ENCODE results near the gene KIF3A.

Gene KIF3A

DNA sequence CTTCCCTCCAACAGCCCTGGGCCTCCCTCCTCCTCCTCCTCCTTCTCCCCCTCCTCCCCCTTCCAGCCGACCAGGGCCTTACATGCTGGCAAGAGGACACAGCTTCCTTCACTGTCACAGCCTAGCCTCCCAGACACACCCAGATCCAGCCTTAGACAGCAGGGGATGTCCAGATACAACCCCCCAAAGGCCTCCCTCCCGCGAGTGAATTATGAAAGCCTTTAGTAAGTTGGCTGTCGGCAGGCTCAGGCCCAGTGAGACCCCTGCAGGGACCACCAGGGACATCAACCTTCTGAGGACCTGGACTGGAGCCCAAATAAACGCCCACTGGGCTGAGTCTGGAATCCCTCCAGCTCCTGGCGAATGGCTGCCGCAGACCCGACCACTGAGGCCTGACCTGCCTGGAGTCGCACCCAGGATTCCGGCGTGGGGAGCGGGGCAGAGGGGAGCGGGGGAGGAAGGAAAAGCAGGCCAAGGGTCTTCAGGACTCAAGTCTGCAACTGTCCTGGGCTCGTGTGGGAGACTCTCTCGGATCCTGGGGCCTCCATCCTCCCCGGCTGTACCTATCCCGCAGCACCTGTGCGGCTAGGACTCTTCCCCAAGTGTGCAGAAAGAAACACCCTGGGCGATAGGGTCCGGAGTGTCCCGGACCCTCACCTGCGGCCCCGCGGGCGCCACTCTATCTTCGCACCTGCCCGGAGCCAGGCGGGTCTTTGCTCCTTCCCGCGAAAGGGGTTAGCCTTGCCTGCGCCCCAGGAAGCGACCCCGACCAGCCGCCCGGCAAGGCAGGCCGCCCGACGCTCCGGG, 39.0 kb upstream of the KIF3A start:
- TF ChIP-seq, protein P1, sequence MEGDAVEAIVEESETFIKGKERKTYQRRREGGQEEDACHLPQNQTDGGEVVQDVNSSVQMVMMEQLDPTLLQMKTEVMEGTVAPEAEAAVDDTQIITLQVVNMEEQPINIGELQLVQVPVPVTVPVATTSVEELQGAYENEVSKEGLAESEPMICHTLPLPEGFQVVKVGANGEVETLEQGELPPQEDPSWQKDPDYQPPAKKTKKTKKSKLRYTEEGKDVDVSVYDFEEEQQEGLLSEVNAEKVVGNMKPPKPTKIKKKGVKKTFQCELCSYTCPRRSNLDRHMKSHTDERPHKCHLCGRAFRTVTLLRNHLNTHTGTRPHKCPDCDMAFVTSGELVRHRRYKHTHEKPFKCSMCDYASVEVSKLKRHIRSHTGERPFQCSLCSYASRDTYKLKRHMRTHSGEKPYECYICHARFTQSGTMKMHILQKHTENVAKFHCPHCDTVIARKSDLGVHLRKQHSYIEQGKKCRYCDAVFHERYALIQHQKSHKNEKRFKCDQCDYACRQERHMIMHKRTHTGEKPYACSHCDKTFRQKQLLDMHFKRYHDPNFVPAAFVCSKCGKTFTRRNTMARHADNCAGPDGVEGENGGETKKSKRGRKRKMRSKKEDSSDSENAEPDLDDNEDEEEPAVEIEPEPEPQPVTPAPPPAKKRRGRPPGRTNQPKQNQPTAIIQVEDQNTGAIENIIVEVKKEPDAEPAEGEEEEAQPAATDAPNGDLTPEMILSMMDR (IDR thresholded peaks at IDR 0.05; ENCODE audit: low read depth, low read length, missing control alignments) = peak; percentile 3
- H3K4me3 ChIP-seq (ENCODE audit: low read depth, low read length) = peak overlapping the region; percentile 69
- in situ Hi-C loops (cut with HindIII; ENCODE audit: low sequenced_read_pairs) = no loop called here
- no peak for DNase-seq (ENCODE audit: low read depth)

DNA sequence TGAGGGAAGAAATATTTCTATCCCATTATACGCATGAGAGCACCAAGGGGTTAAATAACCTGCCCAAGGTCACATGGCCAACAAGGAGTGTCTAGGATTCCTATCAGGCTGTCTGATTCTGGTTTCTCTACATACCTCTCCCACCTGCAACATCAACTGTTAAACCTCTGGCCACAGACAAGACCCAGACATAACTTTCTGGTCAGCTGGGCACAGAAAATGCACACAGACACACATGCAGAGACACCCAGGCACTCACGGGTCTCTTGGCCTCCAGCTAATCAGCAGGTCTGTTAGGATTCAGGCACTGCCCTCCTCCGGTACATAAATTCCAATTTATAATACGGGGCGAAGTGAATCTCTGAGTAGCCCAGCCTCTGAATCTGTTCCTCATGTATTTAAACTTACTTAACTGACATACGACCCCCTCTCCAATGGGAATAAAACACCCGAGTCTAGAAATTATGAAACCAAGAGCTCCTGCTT, 38.2 kb upstream of the KIF3A start:
- peak overlapping the region; percentile 69 for H3K4me3 ChIP-seq (ENCODE audit: low read depth, low read length)
- in situ Hi-C loops (cut with HindIII; ENCODE audit: low sequenced_read_pairs) = no loop called here
- TF ChIP-seq, protein P1 (IDR thresholded peaks at IDR 0.05; ENCODE audit: low read depth, low read length, missing control alignments) = no peak
- DNase-seq (ENCODE audit: low read depth) = no peak

- H3K4me3 ChIP-seq (ENCODE audit: low read depth, low read length) = no peak overlapping the region
- in situ Hi-C loops (cut with HindIII; ENCODE audit: low sequenced_read_pairs) = loop anchor here (5.0 kb wide), 1 partner anchor 47 kb away; no protein-coding TSS in a partner anchor
- TF ChIP-seq, protein P1 (IDR thresholded peaks at IDR 0.05; ENCODE audit: low read depth, low read length, missing control alignments) = no peak
- DNase-seq (ENCODE audit: low read depth) = no peak
These were observed 37.5 kb upstream of the KIF3A start for GRCh38 chr5:132774896-132775295.

GRCh38 chr5:132774406-132774805, 37.1 kb upstream of the KIF3A start:
- H3K4me3 ChIP-seq (ENCODE audit: low read depth, low read length) = no peak overlapping the region
- no peak for DNase-seq (ENCODE audit: low read depth)
- in situ Hi-C loops (cut with HindIII; ENCODE audit: low sequenced_read_pairs) = loop anchor here (5.0 kb wide), 1 partner anchor 48 kb away; no protein-coding TSS in a partner anchor
- TF ChIP-seq, protein P1 (IDR thresholded peaks at IDR 0.05; ENCODE audit: low read depth, low read length, missing control alignments) = no peak

- DNase-seq (ENCODE audit: low read depth) = no peak
- TF ChIP-seq, protein P1 (IDR thresholded peaks at IDR 0.05; ENCODE audit: low read depth, low read length, missing control alignments) = no peak
- in situ Hi-C loops (cut with HindIII; ENCODE audit: low sequenced_read_pairs) = loop anchor here (5.0 kb wide), 1 partner anchor 49 kb away; no protein-coding TSS in a partner anchor
- no peak overlapping the region for H3K4me3 ChIP-seq (ENCODE audit: low read depth, low read length)
These were observed 36.4 kb upstream of the KIF3A start for GRCh38 chr5:132773601-132774355.

DNA sequence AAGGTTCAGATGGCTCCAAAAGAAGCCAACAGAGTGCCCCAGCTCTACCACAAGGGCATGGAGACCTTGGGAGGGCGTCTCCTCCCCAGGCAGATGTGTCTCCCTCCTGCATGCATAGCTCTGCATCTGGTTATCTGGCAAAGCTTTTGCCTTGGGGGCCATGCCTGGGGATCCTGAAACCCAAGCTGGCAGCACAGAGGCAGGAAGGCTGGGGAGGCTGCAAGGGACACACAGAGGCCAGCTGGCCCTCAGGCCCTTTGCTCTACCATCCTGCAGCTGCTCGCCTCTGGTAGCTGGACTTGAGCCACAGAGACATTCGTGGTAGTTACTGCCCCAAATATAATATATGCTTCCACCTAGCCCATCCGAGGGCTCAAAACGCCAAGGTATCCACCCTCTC, 35.8 kb upstream of the KIF3A start:
- no peak for DNase-seq (ENCODE audit: low read depth)
- no peak overlapping the region for H3K4me3 ChIP-seq (ENCODE audit: low read depth, low read length)
- in situ Hi-C loops (cut with HindIII; ENCODE audit: low sequenced_read_pairs) = loop anchor here (5.0 kb wide), 1 partner anchor 49 kb away; no protein-coding TSS in a partner anchor
- TF ChIP-seq, protein P1 (IDR thresholded peaks at IDR 0.05; ENCODE audit: low read depth, low read length, missing control alignments) = no peak

All from astrocyte of the cerebellum (primary cell).